Calu3 (cell line): Measurements from ENCODE around the gene SORBS2. TPM values are rescaled to one million over a fixed set of nuclear protein-coding genes. Genes with fewer than 3 reads are reported as not detected.

ENCODE experiments used
- BruUV-seq: library from RNA; stranded (reverse); fragments of 400-500 nt; replicated peaks from 2 replicates; lab custom pipeline; 2021; lab: Mats Ljungman, UMichigan
- CTCF ChIA-PET: fragments of 300-600 bp; sonication (Branson Sonifier 250); formaldehyde crosslinking; loops from one replicate; lab custom pipeline; 2022; ENCODE audit warnings: antibody characterized with exemption; lab: Charles Lee
- DNase-seq: peaks from one replicate; pipeline ENCODE4 v3.0.0; 2022
- H3K27ac Mint-ChIP-seq: one replicate; pipeline ENCODE4 v1.8.0; 2022; ENCODE audit warnings: mixed read lengths; ENCODE audit not compliant: unreplicated experiment
- H3K27me3 Mint-ChIP-seq: one replicate; pipeline ENCODE4 v1.8.0; 2022; ENCODE audit warnings: mixed read lengths; ENCODE audit not compliant: unreplicated experiment
- H3K36me3 Mint-ChIP-seq: one replicate; pipeline ENCODE4 v1.8.0; 2022; ENCODE audit warnings: mild to moderate bottlenecking, moderate library complexity, mixed read lengths; ENCODE audit not compliant: insufficient read depth, unreplicated experiment
- H3K4me1 Mint-ChIP-seq: one replicate; pipeline ENCODE4 v1.8.0; 2022; ENCODE audit warnings: mild to moderate bottlenecking, low read depth, mixed read lengths; ENCODE audit not compliant: unreplicated experiment
- H3K4me3 Mint-ChIP-seq: one replicate; pipeline ENCODE4 v1.8.0; 2022; ENCODE audit warnings: mild to moderate bottlenecking, low read depth, moderate library complexity, mixed read lengths; ENCODE audit not compliant: unreplicated experiment
- H3K9me3 Mint-ChIP-seq: one replicate; pipeline ENCODE4 v1.8.0; 2022; ENCODE audit warnings: low read depth, mixed read lengths; ENCODE audit not compliant: unreplicated experiment
- intact Hi-C: fragments of 100-400 bp; cut with micrococcal nuclease; formaldehyde crosslinking; loops from one replicate; pipeline ENCODE4 v1.10.0; 2022; ENCODE audit not compliant: unreplicated experiment
- total RNA-seq: library from RNA; stranded (reverse); gene quantifications from 2 replicates; pipeline ENCODE4 v1.2.3, GENCODE V29; 2022
- TF ChIP-seq, protein P1 (sequence below): fragments of 200-600 bp; IDR thresholded peaks from one replicate; pipeline ENCODE4 v1.8.0; 2022; ENCODE audit warnings: antibody characterized with exemption; ENCODE audit not compliant: unreplicated experiment

The SORBS2 gene
- total RNA-seq, 1 experiment from 2014 or later: 52.8 TPM

DNA sequence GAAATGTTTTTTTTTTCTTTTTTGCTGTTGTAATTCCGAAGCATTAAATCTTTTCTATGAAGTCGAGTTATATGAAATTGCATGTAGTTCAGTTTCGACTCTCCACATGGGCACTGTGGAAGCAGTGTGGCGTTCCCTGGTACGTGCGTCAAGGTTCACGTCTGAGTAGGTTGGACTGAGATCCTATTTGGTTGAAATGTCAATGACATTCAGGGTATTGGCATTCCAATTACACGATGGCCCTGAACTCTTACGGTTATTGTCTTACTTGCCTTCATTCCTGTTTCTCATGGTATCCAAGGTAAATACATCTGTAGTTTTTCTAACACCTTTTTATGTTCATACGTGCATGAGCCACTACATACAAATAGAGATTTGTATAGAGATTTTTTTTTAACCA, 128.8 kb downstream of the SORBS2 start:
- H3K9me3 Mint-ChIP-seq: no peaks in the 10 kb centered on the region
- CTCF ChIA-PET: no interaction called here
- DNase-seq: no peak
- BruUV-seq: no TSS peak
- H3K27ac Mint-ChIP-seq: no peak overlapping the region
- intact Hi-C loops: no loop called here
- H3K27me3 Mint-ChIP-seq: no peaks in the 10 kb centered on the region
- no peaks in the 10 kb centered on the region for H3K36me3 Mint-ChIP-seq
- no peaks in the 10 kb centered on the region for H3K4me1 Mint-ChIP-seq
- TF ChIP-seq, protein P1, sequence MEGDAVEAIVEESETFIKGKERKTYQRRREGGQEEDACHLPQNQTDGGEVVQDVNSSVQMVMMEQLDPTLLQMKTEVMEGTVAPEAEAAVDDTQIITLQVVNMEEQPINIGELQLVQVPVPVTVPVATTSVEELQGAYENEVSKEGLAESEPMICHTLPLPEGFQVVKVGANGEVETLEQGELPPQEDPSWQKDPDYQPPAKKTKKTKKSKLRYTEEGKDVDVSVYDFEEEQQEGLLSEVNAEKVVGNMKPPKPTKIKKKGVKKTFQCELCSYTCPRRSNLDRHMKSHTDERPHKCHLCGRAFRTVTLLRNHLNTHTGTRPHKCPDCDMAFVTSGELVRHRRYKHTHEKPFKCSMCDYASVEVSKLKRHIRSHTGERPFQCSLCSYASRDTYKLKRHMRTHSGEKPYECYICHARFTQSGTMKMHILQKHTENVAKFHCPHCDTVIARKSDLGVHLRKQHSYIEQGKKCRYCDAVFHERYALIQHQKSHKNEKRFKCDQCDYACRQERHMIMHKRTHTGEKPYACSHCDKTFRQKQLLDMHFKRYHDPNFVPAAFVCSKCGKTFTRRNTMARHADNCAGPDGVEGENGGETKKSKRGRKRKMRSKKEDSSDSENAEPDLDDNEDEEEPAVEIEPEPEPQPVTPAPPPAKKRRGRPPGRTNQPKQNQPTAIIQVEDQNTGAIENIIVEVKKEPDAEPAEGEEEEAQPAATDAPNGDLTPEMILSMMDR: no peak
- H3K4me3 Mint-ChIP-seq: no peak overlapping the region

DNA sequence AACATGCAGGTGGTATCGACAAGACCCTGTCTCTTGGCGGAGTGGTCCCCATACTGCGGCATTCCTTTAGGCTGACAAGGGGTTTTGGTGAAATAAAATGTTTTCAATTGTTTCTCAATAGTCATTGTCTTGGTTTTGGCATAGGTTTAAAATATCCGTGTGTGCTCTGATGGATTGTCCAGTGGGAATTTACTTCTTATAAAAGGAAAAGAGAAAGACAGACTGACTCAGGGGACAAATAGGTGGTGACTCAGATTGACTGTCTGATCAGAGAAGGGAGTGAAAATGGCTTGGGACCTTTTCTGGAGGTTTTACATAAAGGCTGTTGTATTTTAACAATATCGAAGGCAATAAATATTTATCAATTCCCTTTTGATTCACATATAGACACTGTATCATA, 129.8 kb downstream of the SORBS2 start:
- no peak for DNase-seq
- Mint-ChIP-seq H3K4me3 (no peak overlapping the region), H3K27ac (no peak overlapping the region), H3K4me1 (no peaks in the 10 kb centered on the region), H3K9me3 (no peaks in the 10 kb centered on the region), H3K36me3 (no peaks in the 10 kb centered on the region), H3K27me3 (no peaks in the 10 kb centered on the region)
- CTCF ChIA-PET: no interaction called here
- TF ChIP-seq, protein P1: no peak
- BruUV-seq: no TSS peak
- intact Hi-C loops: no loop called here

DNA sequence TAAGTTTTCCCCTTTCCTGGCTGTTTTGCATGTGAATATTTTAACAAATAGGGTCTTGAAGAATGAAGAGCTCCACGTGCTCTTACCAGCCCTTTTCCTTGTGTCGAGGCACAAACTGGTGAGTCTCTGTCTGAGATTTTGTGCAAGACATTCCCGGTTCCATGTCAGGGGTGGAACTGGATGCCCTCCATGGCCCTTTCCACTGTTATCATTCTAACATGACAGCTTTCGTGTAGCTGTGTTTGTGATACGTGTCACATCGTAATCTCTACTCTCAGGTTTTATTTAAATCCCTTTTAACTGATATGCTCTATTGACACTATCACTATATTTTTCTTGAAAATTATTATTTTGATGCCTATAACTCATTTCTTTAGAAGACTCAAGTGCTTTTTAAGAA, 130.4 kb downstream of the SORBS2 start:
- DNase-seq: no peak
- TF ChIP-seq, protein P1: no peak
- no peaks in the 10 kb centered on the region for H3K36me3 Mint-ChIP-seq
- no peaks in the 10 kb centered on the region for H3K9me3 Mint-ChIP-seq
- CTCF ChIA-PET: no interaction called here
- H3K27ac Mint-ChIP-seq: no peak overlapping the region
- intact Hi-C loops: no loop called here
- H3K4me3 Mint-ChIP-seq: no peak overlapping the region
- BruUV-seq: no TSS peak
- no peaks in the 10 kb centered on the region for H3K27me3 Mint-ChIP-seq
- H3K4me1 Mint-ChIP-seq: no peaks in the 10 kb centered on the region

DNA sequence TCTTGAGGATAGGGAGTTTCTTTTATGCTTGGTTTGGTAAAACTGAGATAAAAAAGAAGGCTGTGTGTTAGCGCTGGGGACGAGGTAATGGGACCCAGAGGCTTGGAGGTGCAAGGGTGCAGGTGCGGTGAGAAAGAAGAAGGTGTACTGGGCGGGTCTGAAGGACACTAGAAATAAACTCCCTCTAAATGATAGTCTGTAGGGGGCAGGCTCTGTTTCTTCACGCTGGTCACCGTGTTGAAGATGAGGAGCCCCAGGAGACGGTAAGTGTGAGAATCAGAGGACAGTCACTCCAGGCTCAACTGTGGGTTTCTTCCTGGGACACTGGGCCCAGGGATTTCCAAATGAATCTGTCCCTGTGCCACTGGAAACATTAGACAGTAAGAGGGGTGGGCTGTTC, 131.4 kb downstream of the SORBS2 start:
- no TSS peak for BruUV-seq
- TF ChIP-seq, protein P1: no peak
- H3K27me3 Mint-ChIP-seq: no peaks in the 10 kb centered on the region
- intact Hi-C loops: no loop called here
- DNase-seq: no peak
- no peaks in the 10 kb centered on the region for H3K9me3 Mint-ChIP-seq
- no peaks in the 10 kb centered on the region for H3K36me3 Mint-ChIP-seq
- CTCF ChIA-PET: interaction anchor here (0.7 kb wide), 1 partner anchor 373 kb away, joined by 3 read pairs; no protein-coding TSS in a partner anchor
- no peak overlapping the region for H3K27ac Mint-ChIP-seq
- no peak overlapping the region for H3K4me3 Mint-ChIP-seq
- no peaks in the 10 kb centered on the region for H3K4me1 Mint-ChIP-seq
